ENCODE measurements around the gene HAUS3. TPM values are rescaled to one million over a fixed set of nuclear protein-coding genes. Genes with fewer than 3 reads are reported as not detected.

Gene HAUS3
- total RNA-seq, 4 donors from 2014 or later: 7.4 to 29.9 (median 14.2) TPM

GRCh38 chr4:2269618-2270163 lies 27.8 kb upstream of the HAUS3 start:
- Histone ChIP-seq H3K36me3 (no peaks in the 10 kb centered on the region), H3K4me3 (no peak overlapping the region), H3K27me3 (no peaks in the 10 kb centered on the region), H3K27ac (no peak overlapping the region), H3K4me1 (peaks cover 0 to 11% of the 10 kb centered on the region in 2 donors), H3K9me3 (no peaks in the 10 kb centered on the region)
- no peak for TF ChIP-seq POLR2A (IDR thresholded peaks at IDR 0.05)
- TF ChIP-seq CTCF (IDR thresholded peaks at IDR 0.05): no peak
- DNase-seq: no peak
- intact Hi-C loops (cut with DNase I; ENCODE audit: low total_unique reads): loop anchor here (10.0 kb wide), 1 partner anchor 135 kb away; no protein-coding TSS in a partner anchor

- peaks cover 0 to 11% of the 10 kb centered on the region in 2 donors for H3K4me1 ChIP-seq
- no peak overlapping the region for H3K27ac ChIP-seq
- no peaks in the 10 kb centered on the region for H3K9me3 ChIP-seq
- intact Hi-C loops (cut with DNase I; ENCODE audit: low total_unique reads): loop anchor here (10.0 kb wide), 1 partner anchor 136 kb away; no protein-coding TSS in a partner anchor
- no peak for TF ChIP-seq POLR2A (IDR thresholded peaks at IDR 0.05)
- TF ChIP-seq CTCF (IDR thresholded peaks at IDR 0.05): no peak
- DNase-seq: no peak
- H3K36me3 ChIP-seq: no peaks in the 10 kb centered on the region
- no peak overlapping the region for H3K4me3 ChIP-seq
- H3K27me3 ChIP-seq: no peaks in the 10 kb centered on the region
Measured at GRCh38 chr4:2269206-2269531, 27.2 kb upstream of the HAUS3 start.

- Histone ChIP-seq H3K4me1 (peaks cover 0 to 11% of the 10 kb centered on the region in 2 donors), H3K4me3 (no peak overlapping the region), H3K27me3 (no peaks in the 10 kb centered on the region), H3K36me3 (no peaks in the 10 kb centered on the region), H3K27ac (no peak overlapping the region), H3K9me3 (no peaks in the 10 kb centered on the region)
- intact Hi-C loops (cut with DNase I; ENCODE audit: low total_unique reads): loop anchor here (10.0 kb wide), 1 partner anchor 136 kb away; no protein-coding TSS in a partner anchor
- DNase-seq: no peak
- TF ChIP-seq CTCF (IDR thresholded peaks at IDR 0.05) (no peak), POLR2A (IDR thresholded peaks at IDR 0.05) (no peak)
Measured at GRCh38 chr4:2268357-2269205, 26.7 kb upstream of the HAUS3 start.

- Histone ChIP-seq H3K4me1 (peaks cover 0 to 11% of the 10 kb centered on the region in 2 donors), H3K27me3 (no peaks in the 10 kb centered on the region), H3K9me3 (no peaks in the 10 kb centered on the region), H3K36me3 (no peaks in the 10 kb centered on the region), H3K27ac (no peak overlapping the region), H3K4me3 (no peak overlapping the region)
- TF ChIP-seq CTCF (IDR thresholded peaks at IDR 0.05) (no peak), POLR2A (IDR thresholded peaks at IDR 0.05) (no peak)
- DNase-seq: no peak
- intact Hi-C loops (cut with DNase I; ENCODE audit: low total_unique reads): loop anchor here (10.0 kb wide), 1 partner anchor 137 kb away; no protein-coding TSS in a partner anchor
Measured at GRCh38 chr4:2267841-2268240, 25.9 kb upstream of the HAUS3 start.

GRCh38 chr4:2267320-2267811 lies 25.4 kb upstream of the HAUS3 start:
- Histone ChIP-seq H3K27me3 (no peaks in the 10 kb centered on the region), H3K27ac (peak overlapping the region in 1 of 2 donors; percentile 64), H3K4me1 (peaks cover 0 to 11% of the 10 kb centered on the region in 2 donors), H3K36me3 (no peaks in the 10 kb centered on the region), H3K4me3 (no peak overlapping the region), H3K9me3 (no peaks in the 10 kb centered on the region)
- no peak for DNase-seq
- no peak for TF ChIP-seq CTCF (IDR thresholded peaks at IDR 0.05)
- TF ChIP-seq POLR2A (IDR thresholded peaks at IDR 0.05): no peak
- intact Hi-C loops (cut with DNase I; ENCODE audit: low total_unique reads): loop anchor here (10.0 kb wide), 1 partner anchor 137 kb away; no protein-coding TSS in a partner anchor

Measured in uterus (tissue), 4 donors.